WERI-Rb-1 (cell line): ENCODE data around the gene PKD1L1.

Experiments used
- DNase-seq: peaks from one replicate; pipeline ENCODE4 v3.0.0-alpha.2; 2020
- H3K27ac ChIP-seq: fragments of 250-450 bp; sonication (Bioruptor Pico); 2 replicates; pipeline ENCODE4 v1.5.1; 2020; ENCODE audit warnings: mild to moderate bottlenecking, moderate library complexity
- H3K27me3 ChIP-seq: fragments of 250-450 bp; sonication (Bioruptor Pico); 2 replicates; pipeline ENCODE4 v1.5.1; 2021; ENCODE audit warnings: mild to moderate bottlenecking, low read depth, moderate library complexity; ENCODE audit not compliant: insufficient read depth, severe bottlenecking
- H3K36me3 ChIP-seq: fragments of 250-450 bp; sonication (Bioruptor Pico); 2 replicates; pipeline ENCODE4 v1.5.1; 2020; ENCODE audit warnings: mild to moderate bottlenecking, moderate library complexity
- H3K4me3 ChIP-seq: 2 replicates; pipeline ENCODE4 v1.5.1; 2011; ENCODE audit warnings: low read depth, mild to moderate bottlenecking, control low read depth, low read length
- H3K9me3 ChIP-seq: fragments of 250-450 bp; sonication (Bioruptor Pico); 2 replicates; pipeline ENCODE4 v1.5.1; 2021; ENCODE audit warnings: mild to moderate bottlenecking, moderate library complexity; ENCODE audit not compliant: severe bottlenecking
- CTCF ChIP-seq: IDR thresholded peaks from 2 replicates; pipeline ENCODE4 v1.5.1; 2011; ENCODE audit warnings: low read depth, mild to moderate bottlenecking, control low read depth, inconsistent platforms, low read length

PKD1L1 gene

DNA sequence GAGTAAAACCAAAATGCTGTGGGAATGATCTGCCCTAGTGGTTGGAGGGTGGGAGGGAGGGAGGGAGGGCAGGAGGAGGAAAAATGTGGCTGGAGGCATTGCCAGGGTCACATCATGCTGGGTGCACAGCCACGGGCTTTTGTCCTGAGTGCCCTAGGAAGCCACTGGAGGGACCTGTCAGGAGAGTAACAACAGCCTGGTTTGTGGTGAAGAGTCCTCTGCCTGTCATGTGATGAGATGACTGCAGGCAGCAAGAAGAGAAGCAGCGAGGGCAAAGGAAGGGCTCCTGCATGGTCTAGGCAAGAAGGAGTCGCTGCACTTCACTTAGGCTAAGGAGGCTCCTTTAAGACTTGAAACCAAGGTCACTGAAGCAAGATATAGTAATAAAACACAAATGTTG, 65.6 kb downstream of the PKD1L1 start:
- no peak for DNase-seq
- H3K27ac ChIP-seq: no peak overlapping the region
- no peak overlapping the region for H3K4me3 ChIP-seq
- no peaks in the 10 kb centered on the region for H3K36me3 ChIP-seq
- TF ChIP-seq CTCF: no peak
- H3K27me3 ChIP-seq: no peaks in the 10 kb centered on the region
- H3K9me3 ChIP-seq: no peaks in the 10 kb centered on the region

DNA sequence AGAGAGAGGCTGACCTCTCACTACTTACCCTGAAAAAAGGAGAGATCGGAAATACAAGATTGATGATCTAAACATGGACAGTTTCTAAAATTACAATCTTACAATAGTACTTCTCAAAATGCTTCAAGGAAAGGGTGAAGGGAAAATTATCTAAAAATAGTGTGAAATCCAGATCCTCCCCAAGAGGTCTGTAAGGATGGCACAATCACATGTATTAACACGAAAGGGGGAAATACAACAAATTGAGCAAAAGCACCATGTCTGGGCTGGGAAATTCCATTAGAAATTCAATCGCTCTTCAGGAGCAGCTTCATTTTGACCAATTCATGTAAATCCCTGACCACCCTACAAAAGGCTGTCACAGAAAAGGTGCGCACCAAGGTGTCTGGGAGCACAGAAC, 67.0 kb downstream of the PKD1L1 start:
- TF ChIP-seq CTCF: no peak
- DNase-seq: no peak
- Histone ChIP-seq H3K36me3 (no peaks in the 10 kb centered on the region), H3K27ac (no peak overlapping the region), H3K27me3 (no peaks in the 10 kb centered on the region), H3K4me3 (no peak overlapping the region), H3K9me3 (no peaks in the 10 kb centered on the region)

DNA sequence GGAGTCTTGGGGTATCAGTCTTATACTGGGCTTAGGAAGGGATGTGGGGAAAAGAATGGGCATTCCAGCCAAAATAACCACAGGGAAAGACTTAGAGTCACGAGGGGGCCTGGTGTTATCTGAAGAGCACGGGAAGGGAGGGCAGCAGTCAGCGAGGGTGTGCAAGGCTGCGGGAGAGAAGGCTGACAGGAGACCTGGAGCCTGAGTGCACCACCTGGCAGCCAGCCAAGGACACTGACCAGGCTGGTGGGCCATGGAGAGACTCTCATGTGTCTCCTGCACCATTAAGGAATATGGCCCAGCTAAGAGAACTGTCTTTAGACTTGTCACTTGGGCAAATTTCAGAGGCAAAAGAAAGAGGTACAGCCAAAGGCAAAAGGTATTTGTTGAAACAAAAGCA, 69.6 kb downstream of the PKD1L1 start:
- no peak for DNase-seq
- Histone ChIP-seq H3K27ac (no peak overlapping the region), H3K27me3 (no peaks in the 10 kb centered on the region), H3K36me3 (no peaks in the 10 kb centered on the region), H3K9me3 (no peaks in the 10 kb centered on the region), H3K4me3 (no peak overlapping the region)
- no peak for TF ChIP-seq CTCF

DNA sequence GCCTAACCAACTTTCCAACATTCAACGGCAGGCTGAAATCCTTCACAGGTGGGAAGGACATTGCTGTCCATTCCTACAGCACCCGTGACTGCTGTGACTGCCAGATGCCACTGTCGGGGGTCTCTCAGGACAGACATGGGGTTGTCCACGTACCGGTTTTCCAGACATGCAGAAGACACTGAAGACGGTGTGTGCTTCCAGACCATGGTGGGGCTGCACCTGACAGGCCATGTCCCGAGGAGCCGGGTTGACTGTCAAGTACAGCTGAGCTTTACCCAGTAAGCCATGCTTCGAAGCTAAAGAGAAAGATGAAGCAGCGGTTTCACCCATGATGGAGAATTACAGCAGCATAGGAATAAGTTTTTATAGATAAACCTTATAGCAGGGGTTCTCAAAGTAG, 70.9 kb downstream of the PKD1L1 start:
- H3K9me3 ChIP-seq: no peaks in the 10 kb centered on the region
- no peak for TF ChIP-seq CTCF
- no peak for DNase-seq
- no peaks in the 10 kb centered on the region for H3K36me3 ChIP-seq
- H3K27ac ChIP-seq: no peak overlapping the region
- H3K27me3 ChIP-seq: no peaks in the 10 kb centered on the region
- no peak overlapping the region for H3K4me3 ChIP-seq

GRCh38 chr7:47875998-47876744, 72.1 kb downstream of the PKD1L1 start:
- TF ChIP-seq CTCF: no peak
- H3K27me3 ChIP-seq: no peaks in the 10 kb centered on the region
- H3K9me3 ChIP-seq: no peaks in the 10 kb centered on the region
- H3K4me3 ChIP-seq: no peak overlapping the region
- no peak overlapping the region for H3K27ac ChIP-seq
- no peak for DNase-seq
- no peaks in the 10 kb centered on the region for H3K36me3 ChIP-seq

DNA sequence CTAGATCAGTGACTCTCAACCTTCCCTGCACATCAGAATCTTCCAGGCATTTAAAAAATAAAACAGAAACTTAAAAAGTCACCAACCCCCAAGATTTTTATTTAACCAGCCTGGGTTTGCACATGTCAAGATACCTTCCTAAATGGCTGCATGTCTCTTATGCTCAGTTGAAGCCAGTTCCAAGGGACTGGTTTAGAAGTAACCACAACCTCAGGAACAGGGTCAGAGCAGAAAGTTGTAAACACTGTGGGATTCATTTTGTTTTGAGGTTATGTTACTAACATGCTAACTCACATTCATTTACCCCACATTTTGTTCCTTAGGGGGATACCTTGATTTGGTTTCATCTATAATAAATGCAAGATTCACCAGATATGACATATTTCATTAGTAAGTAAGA, 72.9 kb downstream of the PKD1L1 start:
- DNase-seq: no peak
- TF ChIP-seq CTCF: no peak
- no peaks in the 10 kb centered on the region for H3K27me3 ChIP-seq
- H3K36me3 ChIP-seq: no peaks in the 10 kb centered on the region
- no peak overlapping the region for H3K27ac ChIP-seq
- H3K9me3 ChIP-seq: no peaks in the 10 kb centered on the region
- H3K4me3 ChIP-seq: no peak overlapping the region
